HCT116 (cell line): ENCODE data around the gene EPHA10. TPM values are rescaled to one million over a fixed set of nuclear protein-coding genes. Genes with fewer than 3 reads are reported as not detected.

Source experiments
- ATAC-seq: fragments of 200-7000 bp; cut with Tn5 transposase; 2 replicates; pipeline ENCODE4 v1.9.1; 2020; ENCODE audit warnings: mild to moderate bottlenecking, moderate library complexity
- BruUV-seq: library from RNA; stranded (reverse); fragments of 400-500 nt; replicated peaks from 2 replicates; lab custom pipeline; 2021; lab: Mats Ljungman, UMichigan
- CTCF ChIA-PET: fragments of 300-600 bp; sonication (Branson Sonifier 250); formaldehyde crosslinking; loops from one replicate; lab custom pipeline; 2021; ENCODE audit warnings: antibody characterized with exemption; lab: Charles Lee
- POLR2A ChIA-PET: fragments of 300-600, 350-600 bp; sonication (Branson Sonifier 250); formaldehyde crosslinking; loops from one replicate; lab custom pipeline; 2021; ENCODE audit warnings: antibody characterized with exemption; lab: Charles Lee
- RAD21 ChIA-PET, 2 experiments: fragments of 300-600 bp; sonication (Branson Sonifier 250); formaldehyde crosslinking; loops; one replicate each; lab custom pipeline; 2023; ENCODE audit warnings: low total read pairs in 2 of 2; ENCODE audit not compliant: uncharacterized antibody in 2 of 2, unreplicated experiment in 2 of 2, low non-redundant PET in 1 of 2; lab: Charles Lee
- DNase-seq: peaks from one replicate; pipeline ENCODE4 v3.0.0-alpha.2; 2010; ENCODE audit warnings: low read depth, low spot score
- H2AFZ ChIP-seq: fragments of 200-600 bp; shearing (Covaris generic), sonication (generic); 2 replicates; pipeline ENCODE4 v1.6.1; 2017; ENCODE audit warnings: low read depth, mixed run types, mixed read lengths, antibody characterized with exemption, low read length; ENCODE audit not compliant: poor library complexity, severe bottlenecking
- H3K27ac ChIP-seq: 2 replicates; pipeline ENCODE4 v1.5.1; 2012; ENCODE audit warnings: low read depth, low read length
- H3K27me3 ChIP-seq: fragments of 200-600 bp; sonication (generic); 2 replicates; pipeline ENCODE4 v1.6.1; 2016; ENCODE audit warnings: mixed run types, low read length, mixed read lengths; ENCODE audit not compliant: insufficient read depth
- H3K36me3 ChIP-seq, 2 experiments: fragments of 200-500 bp in 1 of 2; fragments of 200-600 bp in 1 of 2; sonication (Bioruptor generic) in 1 of 2; sonication (generic) in 1 of 2; 2 replicates each; pipeline versions ENCODE4 v1.5.1 to v1.6.1; 2014 to 2016; ENCODE audit warnings: low read length in 2 of 2, inconsistent platforms in 1 of 2, mixed read lengths in 1 of 2, mixed run types in 1 of 2; ENCODE audit not compliant: insufficient read depth in 2 of 2, control insufficient read depth in 1 of 2
- H3K4me1 ChIP-seq, 2 experiments: fragments of 200-600 bp in 1 of 2; sonication (generic) in 1 of 2; 2 replicates each; pipeline versions ENCODE4 v1.5.1 to v1.6.1; 2012 to 2017; ENCODE audit warnings: low read length in 2 of 2, inconsistent platforms in 1 of 2, mild to moderate bottlenecking in 1 of 2, mixed read lengths in 1 of 2, mixed run types in 1 of 2, moderate library complexity in 1 of 2; ENCODE audit not compliant: insufficient read depth in 2 of 2, control insufficient read depth in 1 of 2
- H3K4me2 ChIP-seq: fragments of 200-600 bp; sonication (generic); 2 replicates; pipeline ENCODE4 v1.6.1; 2017; ENCODE audit warnings: mixed run types, low read length, mixed read lengths
- H3K4me3 ChIP-seq, 2 experiments: fragments of 200-600 bp in 1 of 2; sonication (generic) in 1 of 2; replicated peaks in 1 of 2; 2 replicates each; pipeline ENCODE4 v1.5.1; 2011 to 2016; ENCODE audit warnings: low read length in 2 of 2, control low read depth in 1 of 2, low read depth in 1 of 2, mild to moderate bottlenecking in 1 of 2, mixed read lengths in 1 of 2, mixed run types in 1 of 2
- H3K79me2 ChIP-seq: fragments of 200-600 bp; sonication (generic); 2 replicates; pipeline ENCODE4 v1.6.1; 2017; ENCODE audit warnings: mild to moderate bottlenecking, mixed run types, low read length, moderate library complexity, mixed read lengths; ENCODE audit not compliant: insufficient read depth
- H3K9ac ChIP-seq: fragments of 200-600 bp; sonication (generic); 2 replicates; pipeline ENCODE4 v1.6.1; 2016; ENCODE audit warnings: low read length, mixed read lengths
- H3K9me2 ChIP-seq: fragments of 200-600 bp; sonication (generic), shearing (Covaris generic); 2 replicates; pipeline ENCODE4 v1.6.1; 2017; ENCODE audit warnings: mixed run types, mild to moderate bottlenecking, moderate library complexity; ENCODE audit not compliant: insufficient read depth
- H3K9me3 ChIP-seq, 2 experiments: fragments of 200-500 bp in 1 of 2; fragments of 200-600 bp in 1 of 2; sonication (Bioruptor generic) in 1 of 2; sonication (generic) in 1 of 2; 2 replicates each; pipeline ENCODE4 v1.6.1; 2014 to 2017; ENCODE audit warnings: low read length in 2 of 2, mixed read lengths in 2 of 2, inconsistent platforms in 1 of 2, low read depth in 1 of 2, mild to moderate bottlenecking in 1 of 2, mixed run types in 1 of 2, moderate library complexity in 1 of 2; ENCODE audit not compliant: control insufficient read depth in 1 of 2, insufficient read depth in 1 of 2
- H4K20me1 ChIP-seq: fragments of 200-600 bp; sonication (generic), shearing (Covaris generic); 2 replicates; pipeline ENCODE4 v1.6.1; 2017; ENCODE audit warnings: mixed run types, mild to moderate bottlenecking, moderate library complexity; ENCODE audit not compliant: insufficient read depth
- ATF3 ChIP-seq: IDR thresholded peaks from 2 replicates; pipeline ENCODE4 v1.6.1; 2012
- CTCF ChIP-seq, 3 experiments: fragments of 200-600 bp in 1 of 3; sonication (generic) in 1 of 3; IDR thresholded peaks in 2 of 3; conservative IDR thresholded peaks in 1 of 3; 2 replicates each; pipeline ENCODE4 v1.5.1; 2012 to 2017; ENCODE audit warnings: low read depth in 2 of 3, low read length in 2 of 3, antibody characterized with exemption in 1 of 3, borderline replicate concordance in 1 of 3, control low read depth in 1 of 3, mild to moderate bottlenecking in 1 of 3, mixed read lengths in 1 of 3, mixed run types in 1 of 3, moderate library complexity in 1 of 3; ENCODE audit not compliant: insufficient read depth in 1 of 3
- ELF1 ChIP-seq: IDR thresholded peaks from 2 replicates; pipeline ENCODE4 v1.6.1; 2012; ENCODE audit warnings: low read depth, borderline replicate concordance
- EZH2phosphoT487 ChIP-seq: fragments of 200-600 bp; IDR thresholded peaks from 2 replicates; pipeline ENCODE4 v1.6.1; 2018; ENCODE audit warnings: antibody characterized with exemption, borderline replicate concordance
- POLR2A ChIP-seq: IDR thresholded peaks from 2 replicates; pipeline ENCODE4 v1.7.0; 2011; ENCODE audit warnings: borderline replicate concordance; ENCODE audit not compliant: insufficient read depth, insufficient read length; ENCODE audit errors: extremely low read depth
- POLR2AphosphoS5 ChIP-seq: IDR thresholded peaks from 2 replicates; pipeline ENCODE4 v1.6.1; 2011; ENCODE audit warnings: mild to moderate bottlenecking, low read depth, low read length, moderate library complexity
- RAD21 ChIP-seq: IDR thresholded peaks from 2 replicates; pipeline ENCODE4 v1.6.1; 2012; ENCODE audit warnings: low read depth, mild to moderate bottlenecking
- TCF7L2 ChIP-seq: IDR thresholded peaks from 2 replicates; pipeline ENCODE4 v1.7.0; 2011; ENCODE audit warnings: borderline replicate concordance, inconsistent platforms; ENCODE audit not compliant: insufficient read depth, insufficient read length; ENCODE audit errors: extremely low read depth
- ZBTB33 ChIP-seq: IDR thresholded peaks from 2 replicates; pipeline ENCODE4 v1.6.1; 2011; ENCODE audit warnings: mild to moderate bottlenecking, low read length, moderate library complexity; ENCODE audit not compliant: insufficient replicate concordance; ENCODE audit errors: extremely low read depth
- ZFX ChIP-seq: fragments of 450-650 bp; IDR thresholded peaks from 2 replicates; pipeline ENCODE4 v1.6.1; 2017
- intact Hi-C: fragments of 100-400 bp; cut with micrococcal nuclease; formaldehyde crosslinking; loops from 2 replicates; pipeline ENCODE4 v1.10.0; 2022
- total RNA-seq: library from RNA; stranded (reverse); gene quantifications from one replicate; pipeline ENCODE4 v1.2.1, GENCODE V29; 2021; ENCODE audit not compliant: unreplicated experiment

The EPHA10 gene
- total RNA-seq, 1 experiment from 2014 or later: 6.5 TPM

GRCh38 chr1:37813529-37814145, 48.7 kb upstream of the EPHA10 start:
- TF ChIP-seq ZBTB33 (no peak), EZH2phosphoT487 (no peak), ELF1 (no peak), POLR2A (no peak), POLR2AphosphoS5 (no peak), RAD21 (no peak), ATF3 (no peak), CTCF (IDR thresholded peaks at IDR 0.05 in 2 of 3, conservative IDR thresholded peaks at IDR 0.05 in 1 of 3; ENCODE audit: borderline replicate concordance in 1 of 3, insufficient read depth in 1 of 3, low read depth in 2 of 3, low read length in 2 of 3) (no peak), ZFX (no peak), TCF7L2 (no peak)
- peaks cover 9 to 29% of the 10 kb centered on the region in 2 experiments for H3K4me1 ChIP-seq
- H3K9me2 ChIP-seq: no peaks in the 10 kb centered on the region
- ATAC-seq: no peak
- H3K9me3 ChIP-seq: no peaks in the 10 kb centered on the region
- peaks cover 8 to 12% of the 10 kb centered on the region in 2 experiments; a peak in 3 of 4 replicates for H3K36me3 ChIP-seq
- no peak overlapping the region for H3K9ac ChIP-seq
- no peak overlapping the region for H3K4me2 ChIP-seq
- H4K20me1 ChIP-seq: no peaks in the 10 kb centered on the region; the same call in 1 of the 2 replicates
- BruUV-seq: no TSS peak
- CTCF ChIA-PET: no interaction called here
- DNase-seq: no peak
- intact Hi-C loops: loop anchor here (5.0 kb wide), 1 partner anchor 164 kb away; no protein-coding TSS in a partner anchor
- no peak overlapping the region for H2AFZ ChIP-seq
- H3K79me2 ChIP-seq: peaks cover 22% of the 10 kb centered on the region
- POLR2A ChIA-PET: no interaction called here
- no peaks in the 10 kb centered on the region for H3K27me3 ChIP-seq
- H3K4me3 ChIP-seq: no peak overlapping the region
- H3K27ac ChIP-seq: no peak overlapping the region
- RAD21 ChIA-PET: no interaction called here
